Stimulated activated CD8-positive, alpha-beta memory T cell treated with anti-CD3 and anti-CD28 coated beads, Interleukin-12 subunit alpha, Interleukin-12 subunit beta, amount 100 ng/mL, for 24 hours (primary cell): ENCODE results near the gene CMSS1.
"Not testable (repeated sequence)": the region's sequence is repeated elsewhere in the genome, so short reads cannot be mapped to it uniquely, and the experiment has no call there.

ENCODE experiments used
- DNase-seq: peaks from one replicate; pipeline ENCODE4 v3.0.0-alpha.2; 2020; ENCODE audit errors: extremely low read depth

Gene CMSS1

GRCh38 chr3:100081986-100082692, 264.5 kb downstream of the CMSS1 start:
- no peak for DNase-seq

GRCh38 chr3:100082714-100083113, 265.1 kb downstream of the CMSS1 start:
- no peak for DNase-seq

- DNase-seq: no peak
Observed at GRCh38 chr3:100083209-100083608, 265.5 kb downstream of the CMSS1 start.

- DNase-seq: no peak
Observed at GRCh38 chr3:100084100-100084806, 266.6 kb downstream of the CMSS1 start.

GRCh38 chr3:100086401-100086800, 268.7 kb downstream of the CMSS1 start:
- no peak for DNase-seq

- no peak for DNase-seq
Observed at GRCh38 chr3:100087198-100087597, 269.5 kb downstream of the CMSS1 start.

GRCh38 chr3:100088735-100089368, 271.2 kb downstream of the CMSS1 start:
- no peak for DNase-seq

GRCh38 chr3:100089812-100090668, 272.4 kb downstream of the CMSS1 start:
- DNase-seq: no peak

GRCh38 chr3:100090669-100091005, 273.0 kb downstream of the CMSS1 start:
- DNase-seq: no peak

- DNase-seq: no peak
Observed at GRCh38 chr3:100093831-100094230, 276.2 kb downstream of the CMSS1 start.

GRCh38 chr3:100096286-100096685, 278.6 kb downstream of the CMSS1 start:
- DNase-seq: not testable (repeated sequence)

GRCh38 chr3:100096866-100097265, 279.2 kb downstream of the CMSS1 start:
- no peak for DNase-seq

GRCh38 chr3:100097919-100098783, 280.5 kb downstream of the CMSS1 start:
- no peak for DNase-seq

GRCh38 chr3:100098784-100099070, 281.1 kb downstream of the CMSS1 start:
- DNase-seq: no peak

- no peak for DNase-seq
Observed at GRCh38 chr3:100099621-100100020, 282.0 kb downstream of the CMSS1 start.

GRCh38 chr3:100100425-100100824, 282.8 kb downstream of the CMSS1 start:
- DNase-seq: no peak

- DNase-seq: no peak
Observed at GRCh38 chr3:100102757-100103156, 285.1 kb downstream of the CMSS1 start.

GRCh38 chr3:100103558-100104441, 286.1 kb downstream of the CMSS1 start:
- DNase-seq: no peak

- no peak for DNase-seq
Observed at GRCh38 chr3:100104442-100104798, 286.8 kb downstream of the CMSS1 start.

- no peak for DNase-seq
Observed at GRCh38 chr3:100104817-100105413, 287.3 kb downstream of the CMSS1 start.
